ENCODE data around the gene HOXD1. TPM values are rescaled to one million over a fixed set of nuclear protein-coding genes. Genes with fewer than 3 reads are reported as not detected.

HOXD1 gene
- total and polyA plus RNA-seq, 2 donors (not counting 3 experiments of a cell fraction or from before 2014, with no cell fraction given) = 6.6 to 10.4 TPM

DNA sequence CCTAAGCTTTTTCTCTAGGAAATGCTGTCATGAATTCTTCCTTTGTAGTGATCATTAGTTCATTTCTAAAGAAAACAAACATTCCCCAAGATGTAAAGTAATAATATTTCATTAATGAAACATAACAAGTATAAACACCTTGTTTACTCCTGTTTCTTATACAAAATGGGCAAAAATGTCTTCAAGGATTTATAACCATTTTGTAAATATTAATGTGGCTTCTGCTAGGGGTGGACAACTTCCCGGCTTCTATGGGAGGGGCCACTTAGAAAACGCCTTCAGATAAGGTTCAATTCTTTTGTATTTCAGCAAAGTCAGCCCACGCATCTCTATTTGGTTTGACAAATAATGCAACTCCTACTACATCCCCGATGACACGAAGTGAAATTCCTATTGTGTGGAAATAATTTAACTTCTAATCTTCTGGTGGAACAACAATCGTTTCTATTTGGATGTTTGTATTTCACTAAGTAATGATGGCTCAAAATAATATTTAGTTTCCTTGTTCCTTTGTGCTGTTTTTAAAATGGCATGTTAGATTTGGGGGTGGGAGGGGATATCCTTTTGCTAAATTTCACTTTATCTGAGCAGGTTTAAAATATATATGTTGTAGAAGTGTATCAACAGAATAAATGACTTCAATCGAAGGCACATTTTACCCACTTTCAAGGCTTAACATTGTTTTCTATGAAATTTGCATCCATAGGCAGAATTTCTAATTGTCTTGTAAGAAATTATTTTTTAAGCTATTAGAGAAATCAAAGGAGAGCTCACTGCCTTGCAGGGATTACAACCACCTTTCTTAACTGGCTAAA, 14.7 kb upstream of the HOXD1 start:
- dilution Hi-C loops (cut with MboI; ENCODE audit: extremely low pct_ligation_motif_present, low sequenced_read_pairs) = no loop called here
- no TSS peak for BruUV-seq (replicated peaks)
- H3K27ac ChIP-seq (ENCODE audit: insufficient read depth, low read depth, low read length) = no peak overlapping the region

More for the DNA sequence above, 14.7 kb upstream of the HOXD1 start:
- TF ChIP-seq, protein P1, sequence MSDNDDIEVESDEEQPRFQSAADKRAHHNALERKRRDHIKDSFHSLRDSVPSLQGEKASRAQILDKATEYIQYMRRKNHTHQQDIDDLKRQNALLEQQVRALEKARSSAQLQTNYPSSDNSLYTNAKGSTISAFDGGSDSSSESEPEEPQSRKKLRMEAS (IDR thresholded peaks at IDR 0.05; ENCODE audit: insufficient read depth, insufficient read length) = no peak
- TF ChIP-seq JUN (IDR thresholded peaks at IDR 0.05; ENCODE audit: borderline replicate concordance, insufficient read depth, insufficient read length, low read depth) (no peak), MYC (IDR thresholded peaks at IDR 0.05; ENCODE audit: low read depth, low read length) (no peak), POLR2A (IDR thresholded peaks at IDR 0.05; ENCODE audit: low read depth, low read length) (no peak)
- TF ChIP-seq, protein P2, sequence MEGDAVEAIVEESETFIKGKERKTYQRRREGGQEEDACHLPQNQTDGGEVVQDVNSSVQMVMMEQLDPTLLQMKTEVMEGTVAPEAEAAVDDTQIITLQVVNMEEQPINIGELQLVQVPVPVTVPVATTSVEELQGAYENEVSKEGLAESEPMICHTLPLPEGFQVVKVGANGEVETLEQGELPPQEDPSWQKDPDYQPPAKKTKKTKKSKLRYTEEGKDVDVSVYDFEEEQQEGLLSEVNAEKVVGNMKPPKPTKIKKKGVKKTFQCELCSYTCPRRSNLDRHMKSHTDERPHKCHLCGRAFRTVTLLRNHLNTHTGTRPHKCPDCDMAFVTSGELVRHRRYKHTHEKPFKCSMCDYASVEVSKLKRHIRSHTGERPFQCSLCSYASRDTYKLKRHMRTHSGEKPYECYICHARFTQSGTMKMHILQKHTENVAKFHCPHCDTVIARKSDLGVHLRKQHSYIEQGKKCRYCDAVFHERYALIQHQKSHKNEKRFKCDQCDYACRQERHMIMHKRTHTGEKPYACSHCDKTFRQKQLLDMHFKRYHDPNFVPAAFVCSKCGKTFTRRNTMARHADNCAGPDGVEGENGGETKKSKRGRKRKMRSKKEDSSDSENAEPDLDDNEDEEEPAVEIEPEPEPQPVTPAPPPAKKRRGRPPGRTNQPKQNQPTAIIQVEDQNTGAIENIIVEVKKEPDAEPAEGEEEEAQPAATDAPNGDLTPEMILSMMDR (IDR thresholded peaks at IDR 0.05; ENCODE audit: extremely low read depth in 1 of 2, insufficient read depth in 1 of 2, low read depth in 1 of 2, low read length in 2 of 2) = no peak
- Histone ChIP-seq H3K4me3 (replicated peaks in 1 of 3; ENCODE audit: insufficient read depth in 1 of 3, low read depth in 1 of 3, low read length in 3 of 3) (no peak overlapping the region), H3K79me2 (ENCODE audit: control insufficient read depth, insufficient read depth, low read length) (no peaks in the 10 kb centered on the region), H3K9me1 (replicated peaks; ENCODE audit: control insufficient read depth, extremely low read depth, insufficient read depth, low read length) (no peaks in the 10 kb centered on the region), H3K9ac (replicated peaks; ENCODE audit: extremely low read depth, insufficient read depth, low read length) (no peak overlapping the region), H3K4me2 (ENCODE audit: insufficient read depth, low read length) (peak overlapping the region; percentile 25), H3K36me3 (ENCODE audit: control insufficient read depth in 2 of 2, extremely low read depth in 1 of 2, insufficient read depth in 2 of 2, low read length in 2 of 2) (no peaks in the 10 kb centered on the region), H2AFZ (ENCODE audit: low read depth, low read length) (no peak overlapping the region), H4K20me1 (replicated peaks; ENCODE audit: control insufficient read depth, extremely low read depth, insufficient read depth, low read length) (no peaks in the 10 kb centered on the region), H3K9me3 (replicated peaks; ENCODE audit: control insufficient read depth, insufficient read depth, low read length) (no peaks in the 10 kb centered on the region), H3K4me1 (ENCODE audit: control insufficient read depth, extremely low read depth, insufficient read depth, low read length) (peaks cover 14% of the 10 kb centered on the region), H3K27me3 (ENCODE audit: control insufficient read depth in 2 of 2, insufficient read depth in 2 of 2, low read length in 2 of 2) (no peaks in the 10 kb centered on the region)
- FAIRE-seq (no peak), DNase-seq (ENCODE audit: low read depth, low spot score) (no peak)
- ChIA-PET POLR2A (no interaction called here), CTCF (interaction anchor here (0.7 to 3.5 kb wide), 5 partner anchors 12 to 478 kb away, joined by 3 to 20 read pairs (median 4); no protein-coding TSS in a partner anchor)
- intact Hi-C loops (cut with micrococcal nuclease) = no loop called here

Data from endothelial cell of umbilical vein (primary cell).